GM12872 (cell line): ENCODE results near the gene TRABD2B.

ENCODE experiments used
- CTCF ChIP-seq: IDR thresholded peaks from 3 replicates; pipeline ENCODE4 v1.5.1; 2011; ENCODE audit warnings: low read depth, mild to moderate bottlenecking, low read length, moderate library complexity; ENCODE audit not compliant: insufficient read depth

Gene TRABD2B

GRCh38 chr1:48021792-48022191, 24.6 kb upstream of the TRABD2B start:
- no peak for TF ChIP-seq CTCF

GRCh38 chr1:48019714-48020315, 22.6 kb upstream of the TRABD2B start:
- TF ChIP-seq CTCF, result no peak

- TF ChIP-seq CTCF, result no peak
These were observed 21.6 kb upstream of the TRABD2B start for GRCh38 chr1:48018799-48019198.

GRCh38 chr1:48017716-48018115, 20.5 kb upstream of the TRABD2B start:
- TF ChIP-seq CTCF, result no peak

- no peak for TF ChIP-seq CTCF
These were observed 19.3 kb upstream of the TRABD2B start for GRCh38 chr1:48016515-48016914.

- TF ChIP-seq CTCF, result no peak
These were observed 16.1 kb upstream of the TRABD2B start for GRCh38 chr1:48013270-48013669.

- no peak for TF ChIP-seq CTCF
These were observed 9.9 kb upstream of the TRABD2B start for GRCh38 chr1:48007047-48007446.
